ENCODE data around the gene TP53INP2.

The TP53INP2 gene

GRCh38 chr20:34754611-34755010, 50.5 kb downstream of the TP53INP2 start:
- TF ChIP-seq ZNF350 (tag by site-specific recombination; IDR thresholded peaks at IDR 0.05) (no peak), ZNF174 (tag by site-specific recombination; IDR thresholded peaks at IDR 0.05) (no peak), INSM2 (tag by site-specific recombination; IDR thresholded peaks at IDR 0.05) (no peak), FEZF1 (tag by site-specific recombination; IDR thresholded peaks at IDR 0.05) (no peak), GFI1B (tag by site-specific recombination; IDR thresholded peaks at IDR 0.05) (no peak)
- no peak overlapping the region for H3K4me3 ChIP-seq (ENCODE audit: low read depth, low read length)
- H3K36me3 ChIP-seq (ENCODE audit: control insufficient read depth in 2 of 2, insufficient read depth in 1 of 2, low read length in 2 of 2) = peaks cover 21 to 80% of the 10 kb centered on the region in 2 experiments; a peak in 2 of 3 replicates
- POLR2A ChIA-PET = no interaction called here
- H3K27ac ChIP-seq (ENCODE audit: extremely low read depth, low read depth, low read length) = no peak overlapping the region
- no peaks in the 10 kb centered on the region for H3K4me1 ChIP-seq (ENCODE audit: control insufficient read depth, insufficient read depth, low read length)
- H3K9me3 ChIP-seq (ENCODE audit: control insufficient read depth, insufficient read depth, low read depth, low read length) = no peaks in the 10 kb centered on the region
- CTCF ChIA-PET = interaction anchor here (0.6 to 1.3 kb wide), 5 partner anchors 15 to 484 kb away, joined by 3 to 7 read pairs (median 5); no protein-coding TSS in a partner anchor

- Histone ChIP-seq H3K4me3 (ENCODE audit: low read depth, low read length) (no peak overlapping the region), H3K9me3 (ENCODE audit: control insufficient read depth, insufficient read depth, low read depth, low read length) (no peaks in the 10 kb centered on the region), H3K36me3 (ENCODE audit: control insufficient read depth in 2 of 2, insufficient read depth in 1 of 2, low read length in 2 of 2) (peaks cover 25 to 79% of the 10 kb centered on the region in 2 experiments; a peak in 2 of 3 replicates), H3K4me1 (ENCODE audit: control insufficient read depth, insufficient read depth, low read length) (no peaks in the 10 kb centered on the region), H3K27ac (ENCODE audit: extremely low read depth, low read depth, low read length) (no peak overlapping the region)
- POLR2A ChIA-PET = no interaction called here
- CTCF ChIA-PET = interaction anchor here (0.6 to 1.1 kb wide), 4 partner anchors 14 to 484 kb away, joined by 3 to 5 read pairs (median 3); no protein-coding TSS in a partner anchor
- TF ChIP-seq ZNF645 (tag by site-specific recombination; IDR thresholded peaks at IDR 0.05) (no peak), ZNF785 (tag by site-specific recombination; IDR thresholded peaks at IDR 0.05) (no peak), TSHZ1 (tag by site-specific recombination; IDR thresholded peaks at IDR 0.05; ENCODE audit: borderline replicate concordance) (no peak), ZNF16 (tag by site-specific recombination; IDR thresholded peaks at IDR 0.05; ENCODE audit: low read depth) (no peak), ZNF837 (tag by site-specific recombination; IDR thresholded peaks at IDR 0.05) (no peak), ZNF114 (tag by site-specific recombination; IDR thresholded peaks at IDR 0.05) (no peak), ZBTB7A (tag by site-specific recombination; IDR thresholded peaks at IDR 0.05; ENCODE audit: low read depth) (no peak), PRDM10 (tag by site-specific recombination; IDR thresholded peaks at IDR 0.05) (no peak), ZNF449 (tag by site-specific recombination; IDR thresholded peaks at IDR 0.05) (no peak), ZNF266 (tag by site-specific recombination; IDR thresholded peaks at IDR 0.05; ENCODE audit: low read depth) (no peak), ZBTB11 (tag by site-specific recombination; conservative IDR thresholded peaks at IDR 0.05; ENCODE audit: low read depth) (no peak)
These were observed 51.2 kb downstream of the TP53INP2 start for GRCh38 chr20:34755367-34755766.

Measured in HEK293 (cell line).